GM12873 (cell line): ENCODE measurements around the gene SLC38A8.

Experiments used
- CTCF ChIP-seq: IDR thresholded peaks from 2 replicates; pipeline ENCODE4 v1.5.1; 2012; ENCODE audit warnings: low read depth, mild to moderate bottlenecking, moderate library complexity, low read length, control low read depth; ENCODE audit not compliant: insufficient read depth; ENCODE audit errors: missing control alignments

SLC38A8 gene

GRCh38 chr16:84034516-84034915, 8.1 kb downstream of the SLC38A8 start:
- TF ChIP-seq CTCF, result no peak

GRCh38 chr16:84033251-84034195, 9.1 kb downstream of the SLC38A8 start:
- no peak for TF ChIP-seq CTCF

- TF ChIP-seq CTCF, result no peak
Measured at GRCh38 chr16:84032458-84033178, 10.0 kb downstream of the SLC38A8 start.

GRCh38 chr16:84031556-84031955, 11.0 kb downstream of the SLC38A8 start:
- TF ChIP-seq CTCF, result no peak

GRCh38 chr16:84029297-84030047, 13.1 kb downstream of the SLC38A8 start:
- TF ChIP-seq CTCF, result no peak

GRCh38 chr16:84027625-84028024, 15.0 kb downstream of the SLC38A8 start:
- TF ChIP-seq CTCF, result no peak
